A673 (cell line): ENCODE results near the gene DGKQ. TPM values are rescaled to one million over a fixed set of nuclear protein-coding genes. Genes with fewer than 3 reads are reported as not detected.

Experiments used
- BruUV-seq: library from RNA; stranded (reverse); fragments of 400-500 nt; replicated peaks from 2 replicates; lab custom pipeline; 2021; lab: Mats Ljungman, UMichigan
- CTCF ChIA-PET: fragments of 300-600 bp; sonication (Branson Sonifier 250); formaldehyde crosslinking; loops from one replicate; lab custom pipeline; 2022; ENCODE audit warnings: antibody characterized with exemption; lab: Charles Lee
- POLR2A ChIA-PET: fragments of 300-600 bp; sonication (Branson Sonifier 250); formaldehyde crosslinking; loops from one replicate; lab custom pipeline; 2022; ENCODE audit warnings: antibody characterized with exemption; ENCODE audit not compliant: low non-redundant PET; lab: Charles Lee
- DNase-seq: peaks from one replicate; pipeline ENCODE4 v3.0.0-alpha.2; 2015; ENCODE audit warnings: low spot score
- H3K27ac ChIP-seq: fragments of 200-600 bp; sonication (generic); 2 replicates; pipeline ENCODE4 v1.5.1; 2016; ENCODE audit warnings: mixed run types, low read depth, mild to moderate bottlenecking, mixed read lengths, antibody characterized with exemption, low read length; ENCODE audit not compliant: poor library complexity, severe bottlenecking
- H3K27me3 ChIP-seq: fragments of 200-600 bp; sonication (generic); replicated peaks from 2 replicates; pipeline ENCODE4 v1.6.1; 2017; ENCODE audit warnings: mixed run types, low read depth, mild to moderate bottlenecking, mixed read lengths, antibody characterized with exemption, low read length; ENCODE audit not compliant: insufficient read depth, poor library complexity
- H3K36me3 ChIP-seq: fragments of 200-600 bp; sonication (generic); 2 replicates; pipeline ENCODE4 v1.6.1; 2016; ENCODE audit warnings: mixed run types, mild to moderate bottlenecking, mixed read lengths, antibody characterized with exemption, low read length; ENCODE audit not compliant: insufficient read depth, poor library complexity, severe bottlenecking
- H3K4me1 ChIP-seq: fragments of 200-600 bp; sonication (generic); 2 replicates; pipeline ENCODE4 v1.6.1; 2017; ENCODE audit warnings: mixed run types, mild to moderate bottlenecking, mixed read lengths, antibody characterized with exemption, low read length; ENCODE audit not compliant: insufficient read depth, poor library complexity, severe bottlenecking
- H3K4me3 ChIP-seq: fragments of 200-600 bp; sonication (generic); 2 replicates; pipeline ENCODE4 v1.5.1; 2016; ENCODE audit warnings: low read depth, mixed run types, mild to moderate bottlenecking, mixed read lengths, low read length; ENCODE audit not compliant: poor library complexity, severe bottlenecking
- H3K9me3 ChIP-seq: fragments of 200-600 bp; sonication (generic); 2 replicates; pipeline ENCODE4 v1.6.1; 2016; ENCODE audit warnings: mixed run types, low read depth, mild to moderate bottlenecking, mixed read lengths, antibody characterized with exemption, low read length; ENCODE audit not compliant: poor library complexity, severe bottlenecking
- CTCF ChIP-seq: fragments of 300-800, 200-600 bp; sonication (generic); conservative IDR thresholded peaks from 2 replicates; pipeline ENCODE4 v1.5.1; 2017; ENCODE audit warnings: low read depth, mild to moderate bottlenecking, antibody characterized with exemption, low read length, moderate library complexity, mixed read lengths
- EZH2 ChIP-seq: fragments of 200-600 bp; sonication (generic); IDR thresholded peaks from 2 replicates; pipeline ENCODE4 v1.6.1; 2017; ENCODE audit warnings: borderline replicate concordance, low read depth, mild to moderate bottlenecking, mixed read lengths, antibody characterized with exemption, low read length; ENCODE audit not compliant: poor library complexity, severe bottlenecking
- intact Hi-C: fragments of 100-400 bp; cut with micrococcal nuclease; formaldehyde crosslinking; loops from one replicate; pipeline ENCODE4 v1.10.0; 2022; ENCODE audit not compliant: unreplicated experiment
- total RNA-seq: library from RNA; stranded (reverse); gene quantifications from 2 replicates; pipeline ENCODE4 v1.2.3, GENCODE V29; 2021

The DGKQ gene
- total RNA-seq, 1 experiment from 2014 or later = 8.8 TPM

GRCh38 chr4:958314-958665 is 15.1 kb downstream of the DGKQ start:
- Histone ChIP-seq H3K4me3 (no peak overlapping the region), H3K4me1 (no peaks in the 10 kb centered on the region), H3K9me3 (no peaks in the 10 kb centered on the region), H3K36me3 (no peaks in the 10 kb centered on the region), H3K27ac (no peak overlapping the region), H3K27me3 (no peaks in the 10 kb centered on the region)
- CTCF ChIA-PET = no interaction called here
- POLR2A ChIA-PET = no interaction called here
- intact Hi-C loops = no loop called here
- no peak for DNase-seq
- no TSS peak for BruUV-seq
- no peak for TF ChIP-seq EZH2
- no peak for TF ChIP-seq CTCF

- Histone ChIP-seq H3K9me3 (no peaks in the 10 kb centered on the region), H3K27ac (no peak overlapping the region), H3K36me3 (no peaks in the 10 kb centered on the region), H3K4me3 (no peak overlapping the region), H3K4me1 (no peaks in the 10 kb centered on the region), H3K27me3 (no peaks in the 10 kb centered on the region)
- no peak for DNase-seq
- ChIA-PET CTCF (interaction anchor here (0.6 kb wide), 1 partner anchor 148 kb away, joined by 12 read pairs; no protein-coding TSS in a partner anchor), POLR2A (no interaction called here)
- TF ChIP-seq EZH2 (no peak), CTCF (no peak)
- BruUV-seq = no TSS peak
- intact Hi-C loops = no loop called here
Observed at GRCh38 chr4:957581-958313, 15.6 kb downstream of the DGKQ start.

- ChIA-PET CTCF (interaction anchor here (0.6 kb wide), 1 partner anchor 147 kb away, joined by 12 read pairs; no protein-coding TSS in a partner anchor), POLR2A (no interaction called here)
- H3K4me3 ChIP-seq = no peak overlapping the region
- H3K27me3 ChIP-seq = no peaks in the 10 kb centered on the region
- H3K4me1 ChIP-seq = no peaks in the 10 kb centered on the region
- H3K36me3 ChIP-seq = no peaks in the 10 kb centered on the region
- no peak overlapping the region for H3K27ac ChIP-seq
- intact Hi-C loops = no loop called here
- DNase-seq = no peak
- BruUV-seq = no TSS peak
- TF ChIP-seq CTCF (no peak), EZH2 (no peak)
- no peaks in the 10 kb centered on the region for H3K9me3 ChIP-seq
Observed at GRCh38 chr4:957231-957580, 16.2 kb downstream of the DGKQ start.
